HEK293 (cell line): ENCODE measurements around the gene SUSD6.

Experiments
- GLI2 ChIP-seq: fragments of 450-650 bp; formaldehyde crosslinking; IDR thresholded peaks from 2 replicates; pipeline ENCODE4; 2017; ENCODE audit warnings: missing biosample characterization, missing genetic modification characterization, low read depth, borderline replicate concordance
- IKZF3 ChIP-seq: fragments of 450-650 bp; IDR thresholded peaks from 2 replicates; pipeline ENCODE4 v1.5.0; 2018; ENCODE audit warnings: missing biosample characterization, mild to moderate bottlenecking, missing genetic modification characterization, moderate library complexity
- PBX3 ChIP-seq: sonication (generic); formaldehyde crosslinking; IDR thresholded peaks from 2 replicates; pipeline ENCODE4 v1.8.1; 2022; ENCODE audit warnings: mild to moderate bottlenecking, moderate library complexity, missing genetic modification reagents
- PRDM10 ChIP-seq: fragments of 450-650 bp; formaldehyde crosslinking; IDR thresholded peaks from 2 replicates; pipeline ENCODE4 v1.5.1; 2016; ENCODE audit warnings: missing biosample characterization, missing genetic modification characterization
- SCRT1 ChIP-seq: fragments of 450-650 bp; formaldehyde crosslinking; IDR thresholded peaks from 2 replicates; pipeline ENCODE4 v1.5.1; 2016; ENCODE audit warnings: missing biosample characterization, missing genetic modification characterization, borderline replicate concordance
- SCRT2 ChIP-seq: fragments of 450-650 bp; formaldehyde crosslinking; IDR thresholded peaks from 2 replicates; pipeline ENCODE4 v1.5.1; 2016; ENCODE audit warnings: missing biosample characterization, missing genetic modification characterization
- SP3 ChIP-seq: fragments of 450-650 bp; formaldehyde crosslinking; IDR thresholded peaks from 2 replicates; pipeline ENCODE4 v1.5.1; 2016; ENCODE audit warnings: missing biosample characterization, missing genetic modification characterization
- ZBTB21 ChIP-seq: fragments of 450-650 bp; formaldehyde crosslinking; IDR thresholded peaks from 2 replicates; pipeline ENCODE4 v1.5.1; 2017; ENCODE audit warnings: missing biosample characterization, missing genetic modification characterization
- ZBTB49 ChIP-seq: fragments of 450-650 bp; formaldehyde crosslinking; IDR thresholded peaks from 2 replicates; pipeline ENCODE4 v1.5.1; 2016; ENCODE audit warnings: missing biosample characterization, missing genetic modification characterization, low read depth
- ZFP69B ChIP-seq: fragments of 450-650 bp; formaldehyde crosslinking; IDR thresholded peaks from 2 replicates; pipeline ENCODE4 v1.5.1; 2016; ENCODE audit warnings: missing biosample characterization, missing genetic modification characterization
- ZIC2 ChIP-seq: fragments of 450-650 bp; formaldehyde crosslinking; IDR thresholded peaks from 2 replicates; pipeline ENCODE4 v1.5.1; 2016; ENCODE audit warnings: missing biosample characterization, missing genetic modification characterization
- ZNF223 ChIP-seq: fragments of 450-650 bp; formaldehyde crosslinking; IDR thresholded peaks from 2 replicates; pipeline ENCODE4 v1.5.1; 2016; ENCODE audit warnings: missing biosample characterization, missing genetic modification characterization
- ZNF23 ChIP-seq: fragments of 450-650 bp; formaldehyde crosslinking; IDR thresholded peaks from 2 replicates; pipeline ENCODE4 v1.5.1; 2016; ENCODE audit warnings: missing biosample characterization, missing genetic modification characterization, borderline replicate concordance
- ZNF302 ChIP-seq: fragments of 450-650 bp; formaldehyde crosslinking; IDR thresholded peaks from 2 replicates; pipeline ENCODE4 v1.5.1; 2016; ENCODE audit warnings: missing biosample characterization, missing genetic modification characterization, low read depth
- ZNF37A ChIP-seq: fragments of 450-650 bp; IDR thresholded peaks from 2 replicates; pipeline ENCODE4 v1.5.1; 2018; ENCODE audit warnings: missing biosample characterization, missing genetic modification characterization
- ZNF488 ChIP-seq: fragments of 450-650 bp; formaldehyde crosslinking; IDR thresholded peaks from 2 replicates; pipeline ENCODE4 v1.5.1; 2016; ENCODE audit warnings: missing biosample characterization, missing genetic modification characterization
- ZNF529 ChIP-seq: fragments of 450-650 bp; formaldehyde crosslinking; IDR thresholded peaks from 2 replicates; pipeline ENCODE4 v1.5.1; 2017; ENCODE audit warnings: missing genetic modification characterization, missing biosample characterization; ENCODE audit not compliant: insufficient replicate concordance
- ZNF600 ChIP-seq: fragments of 450-650 bp; formaldehyde crosslinking; IDR thresholded peaks from 2 replicates; pipeline ENCODE4 v1.5.1; 2016; ENCODE audit warnings: missing biosample characterization, missing genetic modification characterization
- ZNF610 ChIP-seq: fragments of 450-650 bp; formaldehyde crosslinking; IDR thresholded peaks from 2 replicates; pipeline ENCODE4 v1.5.1; 2016; ENCODE audit warnings: missing biosample characterization, missing genetic modification characterization, borderline replicate concordance
- ZNF645 ChIP-seq: fragments of 450-650 bp; formaldehyde crosslinking; IDR thresholded peaks from 2 replicates; pipeline ENCODE4; 2016; ENCODE audit warnings: missing biosample characterization, missing genetic modification characterization
- ZNF664 ChIP-seq: fragments of 450-650 bp; formaldehyde crosslinking; IDR thresholded peaks from 2 replicates; pipeline ENCODE4 v1.5.1; 2016; ENCODE audit warnings: missing biosample characterization, missing genetic modification characterization
- ZSCAN30 ChIP-seq: fragments of 450-650 bp; IDR thresholded peaks from 2 replicates; pipeline ENCODE4 v1.5.1; 2018; ENCODE audit warnings: missing biosample characterization, mild to moderate bottlenecking, missing genetic modification characterization, moderate library complexity
- ZSCAN5A ChIP-seq: fragments of 450-650 bp; formaldehyde crosslinking; IDR thresholded peaks from 2 replicates; pipeline ENCODE4 v1.5.1; 2016; ENCODE audit warnings: missing biosample characterization, missing genetic modification characterization

SUSD6 gene

GRCh38 chr14:69712599-69713088 is 101.2 kb downstream of the SUSD6 start (continued):
- no peak for TF ChIP-seq ZBTB49 (tag by site-specific recombination)
- TF ChIP-seq ZNF23 (tag by site-specific recombination): no peak
- 0 out of 2 replicates have a peak, but pooled peaks have one; percentile 14 for TF ChIP-seq ZSCAN30
- no peak for TF ChIP-seq SP3 (tag by site-specific recombination)
- TF ChIP-seq ZIC2 (tag by site-specific recombination): peak; percentile 65
- TF ChIP-seq ZNF610: no peak
- no peak for TF ChIP-seq ZNF37A
- no peak for TF ChIP-seq ZNF529 (tag by site-specific recombination)
- TF ChIP-seq ZNF600 (tag by site-specific recombination): no peak; the same call in 1 of the 2 replicates
- no peak for TF ChIP-seq ZNF302 (tag by site-specific recombination)
- peak; percentile 70; the same call in 1 of the 2 replicates for TF ChIP-seq SCRT2 (tag by site-specific recombination)
- no peak for TF ChIP-seq ZBTB21 (tag by site-specific recombination)
- peak; percentile 91 for TF ChIP-seq PRDM10 (tag by site-specific recombination)
- TF ChIP-seq ZNF664 (tag by site-specific recombination): no peak
- no peak for TF ChIP-seq ZNF488 (tag by site-specific recombination)
- no peak for TF ChIP-seq PBX3
- no peak for TF ChIP-seq GLI2
- TF ChIP-seq ZNF645 (tag by site-specific recombination): no peak
- TF ChIP-seq ZNF223 (tag by site-specific recombination): no peak
- no peak for TF ChIP-seq ZSCAN5A
- peak; percentile 53; the same call in 1 of the 2 replicates for TF ChIP-seq ZFP69B (tag by site-specific recombination)
- TF ChIP-seq SCRT1 (tag by site-specific recombination): no peak
- TF ChIP-seq IKZF3 (tag by site-specific recombination): peak; percentile 20; the same call in 1 of the 2 replicates
